DOHH2 (cell line): Measurements from ENCODE around the gene XPNPEP3.

Experiments
- CTCF ChIP-seq: fragments of 200-600 bp; sonication (generic); IDR thresholded peaks from one replicate; pipeline ENCODE4 v1.5.1; 2014; ENCODE audit warnings: antibody characterized with exemption, mild to moderate bottlenecking, low read depth, low read length; ENCODE audit not compliant: poor library complexity, severe bottlenecking
- EZH2phosphoT487 ChIP-seq: fragments of 200-600 bp; sonication (generic); IDR thresholded peaks from 2 replicates; pipeline ENCODE4 v1.6.1; 2017; ENCODE audit warnings: borderline replicate concordance, mild to moderate bottlenecking, antibody characterized with exemption, low read length, moderate library complexity, mixed read lengths

GRCh38 chr22:40819599-40820140 is 37.3 kb upstream of the XPNPEP3 start:
- TF ChIP-seq CTCF = no peak
- no peak for TF ChIP-seq EZH2phosphoT487
